Mammary epithelial cell (primary cell): Measurements from ENCODE around the gene C1orf174.

Experiments used
- EZH2 ChIP-seq: IDR thresholded peaks from 2 replicates; pipeline ENCODE4 v1.6.1; 2012; ENCODE audit warnings: low read length, inconsistent platforms, borderline replicate concordance
- TF ChIP-seq, protein P1 (sequence below), 2 donors: IDR thresholded peaks in 1 of 2; conservative IDR thresholded peaks in 1 of 2; 2 replicates each; pipeline ENCODE4 v1.5.1; 2011 to 2012; ENCODE audit warnings: inconsistent platforms in 2 of 2, low read length in 2 of 2, mild to moderate bottlenecking in 2 of 2, control low read depth in 1 of 2, low read depth in 1 of 2; ENCODE audit not compliant: insufficient read depth in 1 of 2; ENCODE audit errors: extremely low read depth in 1 of 2

DNA sequence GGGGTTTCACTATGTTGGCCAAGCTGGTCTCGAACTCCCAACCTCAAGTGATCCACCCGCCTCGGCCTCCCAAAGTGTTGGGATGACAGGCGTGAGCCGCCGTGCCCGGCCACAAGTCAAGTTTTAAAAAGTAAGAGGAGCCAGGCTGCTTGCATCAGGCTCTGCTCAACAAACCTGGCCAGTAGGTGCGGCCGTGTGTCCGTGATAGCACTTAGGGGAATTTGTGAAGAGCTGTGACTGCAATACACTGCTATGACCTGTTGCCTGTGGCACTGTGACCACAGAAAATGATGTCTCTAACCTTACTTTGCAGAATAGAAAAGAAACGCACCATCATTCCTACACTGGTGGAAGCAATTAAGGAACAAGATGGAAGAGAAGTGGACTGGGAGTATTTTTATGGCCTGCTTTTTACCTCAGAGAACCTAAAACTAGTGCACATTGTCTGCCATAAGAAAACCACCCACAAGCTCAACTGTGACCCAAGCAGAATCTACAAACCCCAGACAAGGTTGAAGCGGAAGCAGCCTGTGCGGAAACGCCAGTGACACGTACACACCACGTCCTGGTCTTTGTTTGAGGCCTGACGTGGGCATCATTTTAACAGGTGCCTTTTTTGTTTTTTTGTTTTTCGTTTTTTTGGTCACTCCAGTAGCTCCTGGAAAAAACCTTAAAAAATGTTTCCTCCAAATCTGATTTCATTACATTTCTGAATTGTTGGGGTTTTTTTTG, 16.7 kb downstream of the C1orf174 start:
- TF ChIP-seq, protein P1, sequence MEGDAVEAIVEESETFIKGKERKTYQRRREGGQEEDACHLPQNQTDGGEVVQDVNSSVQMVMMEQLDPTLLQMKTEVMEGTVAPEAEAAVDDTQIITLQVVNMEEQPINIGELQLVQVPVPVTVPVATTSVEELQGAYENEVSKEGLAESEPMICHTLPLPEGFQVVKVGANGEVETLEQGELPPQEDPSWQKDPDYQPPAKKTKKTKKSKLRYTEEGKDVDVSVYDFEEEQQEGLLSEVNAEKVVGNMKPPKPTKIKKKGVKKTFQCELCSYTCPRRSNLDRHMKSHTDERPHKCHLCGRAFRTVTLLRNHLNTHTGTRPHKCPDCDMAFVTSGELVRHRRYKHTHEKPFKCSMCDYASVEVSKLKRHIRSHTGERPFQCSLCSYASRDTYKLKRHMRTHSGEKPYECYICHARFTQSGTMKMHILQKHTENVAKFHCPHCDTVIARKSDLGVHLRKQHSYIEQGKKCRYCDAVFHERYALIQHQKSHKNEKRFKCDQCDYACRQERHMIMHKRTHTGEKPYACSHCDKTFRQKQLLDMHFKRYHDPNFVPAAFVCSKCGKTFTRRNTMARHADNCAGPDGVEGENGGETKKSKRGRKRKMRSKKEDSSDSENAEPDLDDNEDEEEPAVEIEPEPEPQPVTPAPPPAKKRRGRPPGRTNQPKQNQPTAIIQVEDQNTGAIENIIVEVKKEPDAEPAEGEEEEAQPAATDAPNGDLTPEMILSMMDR (conservative IDR thresholded peaks at IDR 0.05 in 1 of 2, IDR thresholded peaks at IDR 0.05 in 1 of 2; ENCODE audit: extremely low read depth in 1 of 2, insufficient read depth in 1 of 2, low read depth in 1 of 2, low read length in 2 of 2) = no peak
- TF ChIP-seq EZH2 = no peak
